Transverse colon (tissue), 4 donors: ENCODE measurements around the gene DNAJB4.

Experiments used
- POLR2A ChIP-seq: fragments of 450-650 bp; IDR thresholded peaks from one replicate; pipeline ENCODE4 v1.6.1; 2016; ENCODE audit warnings: antibody characterized with exemption, mild to moderate bottlenecking, moderate library complexity
- POLR2AphosphoS5 ChIP-seq, 3 donors: sonication (generic); formaldehyde crosslinking; IDR thresholded peaks; one replicate each; pipeline ENCODE4 v1.6.1; 2016; ENCODE audit warnings: antibody characterized with exemption in 3 of 3
- TF ChIP-seq, protein P1 (sequence below), 5 experiments: fragments of 200-600 bp in 3 of 5; fragments of 450-650 bp in 2 of 5; sonication (generic) in 3 of 5; IDR thresholded peaks; 1 replicate in 2 of 5; 2 replicates in 3 of 5; pipeline ENCODE4 v1.5.1; 2016 to 2017; ENCODE audit warnings: antibody characterized with exemption in 5 of 5, inconsistent platforms in 3 of 5, mild to moderate bottlenecking in 2 of 5, moderate library complexity in 1 of 5

DNA sequence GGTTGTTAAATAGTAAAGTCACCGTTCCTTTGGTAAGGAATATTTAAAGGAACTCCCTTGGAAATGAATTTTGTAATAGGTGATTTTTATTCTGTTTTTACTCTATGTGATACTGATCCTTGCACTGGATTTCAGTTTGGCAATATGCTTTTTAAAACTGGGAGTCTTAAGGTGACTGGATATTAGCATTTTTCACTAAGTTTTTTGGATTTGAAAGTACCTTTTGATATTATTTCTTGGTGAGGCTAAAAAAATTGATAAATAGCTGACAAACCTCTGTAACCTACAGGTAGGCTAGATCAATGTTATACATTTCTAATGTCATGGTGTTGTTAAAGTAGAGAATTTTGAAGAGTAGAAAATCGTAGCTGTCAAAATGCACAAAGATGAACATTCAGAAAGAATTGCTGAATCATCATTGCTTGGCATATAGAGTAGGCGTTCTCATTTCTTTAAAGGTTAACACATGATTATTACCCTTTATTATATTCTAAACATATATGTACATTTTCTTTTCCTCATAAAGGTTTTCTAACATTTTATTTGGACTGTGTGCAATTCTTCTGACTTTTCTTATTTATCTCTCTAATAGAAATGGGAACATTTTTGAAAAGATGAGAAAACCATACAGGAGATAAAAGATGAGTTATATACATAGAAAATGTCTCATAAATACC lies 1.5 kb upstream of the DNAJB4 start:
- TF ChIP-seq, protein P1, sequence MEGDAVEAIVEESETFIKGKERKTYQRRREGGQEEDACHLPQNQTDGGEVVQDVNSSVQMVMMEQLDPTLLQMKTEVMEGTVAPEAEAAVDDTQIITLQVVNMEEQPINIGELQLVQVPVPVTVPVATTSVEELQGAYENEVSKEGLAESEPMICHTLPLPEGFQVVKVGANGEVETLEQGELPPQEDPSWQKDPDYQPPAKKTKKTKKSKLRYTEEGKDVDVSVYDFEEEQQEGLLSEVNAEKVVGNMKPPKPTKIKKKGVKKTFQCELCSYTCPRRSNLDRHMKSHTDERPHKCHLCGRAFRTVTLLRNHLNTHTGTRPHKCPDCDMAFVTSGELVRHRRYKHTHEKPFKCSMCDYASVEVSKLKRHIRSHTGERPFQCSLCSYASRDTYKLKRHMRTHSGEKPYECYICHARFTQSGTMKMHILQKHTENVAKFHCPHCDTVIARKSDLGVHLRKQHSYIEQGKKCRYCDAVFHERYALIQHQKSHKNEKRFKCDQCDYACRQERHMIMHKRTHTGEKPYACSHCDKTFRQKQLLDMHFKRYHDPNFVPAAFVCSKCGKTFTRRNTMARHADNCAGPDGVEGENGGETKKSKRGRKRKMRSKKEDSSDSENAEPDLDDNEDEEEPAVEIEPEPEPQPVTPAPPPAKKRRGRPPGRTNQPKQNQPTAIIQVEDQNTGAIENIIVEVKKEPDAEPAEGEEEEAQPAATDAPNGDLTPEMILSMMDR (IDR thresholded peaks at IDR 0.05), result no peak
- TF ChIP-seq POLR2AphosphoS5 (IDR thresholded peaks at IDR 0.05) (no peak), POLR2A (no peak)
